Mesendoderm (in vitro differentiated cells): Measurements from ENCODE around the gene PFDN2.

ENCODE experiments used
- DNase-seq: peaks from one replicate; pipeline ENCODE4 v3.0.0; 2013
- H2AK5ac ChIP-seq: 2 replicates; pipeline ENCODE4 v1.6.1; 2013; ENCODE audit warnings: low read length, inconsistent platforms
- H2BK120ac ChIP-seq: 2 replicates; pipeline ENCODE4 v1.6.1; 2013; ENCODE audit warnings: low read depth, mild to moderate bottlenecking, low read length, moderate library complexity, mixed read lengths
- H2BK15ac ChIP-seq: replicated peaks from 2 replicates; pipeline ENCODE4 v1.6.1; 2013; ENCODE audit warnings: low read depth, mild to moderate bottlenecking, moderate library complexity
- H2BK5ac ChIP-seq: 2 replicates; pipeline ENCODE4 v1.6.1; 2013; ENCODE audit warnings: low read length, inconsistent platforms
- H3K18ac ChIP-seq: 2 replicates; pipeline ENCODE4 v1.6.1; 2013; ENCODE audit warnings: mild to moderate bottlenecking, low read length, mixed read lengths
- H3K23ac ChIP-seq: one replicate; pipeline ENCODE4 v1.6.1; 2013; ENCODE audit warnings: low read length
- H3K27ac ChIP-seq: 2 replicates; pipeline ENCODE4 v1.5.1; 2013; ENCODE audit warnings: low read depth, mild to moderate bottlenecking, inconsistent platforms, low read length, moderate library complexity
- H3K27me3 ChIP-seq: 2 replicates; pipeline ENCODE4 v1.6.1; 2013; ENCODE audit warnings: low read length, control low read depth, mild to moderate bottlenecking, inconsistent platforms; ENCODE audit not compliant: insufficient read depth, poor library complexity
- H3K36me3 ChIP-seq: 2 replicates; pipeline ENCODE4 v1.6.1; 2013; ENCODE audit warnings: low read length, inconsistent platforms; ENCODE audit not compliant: control insufficient read depth, insufficient read depth
- H3K4ac ChIP-seq: one replicate; pipeline ENCODE4 v1.6.1; 2013; ENCODE audit warnings: low read depth, mild to moderate bottlenecking, low read length, moderate library complexity
- H3K4me1 ChIP-seq: 2 replicates; pipeline ENCODE4 v1.6.1; 2013; ENCODE audit warnings: low read depth, low read length, inconsistent platforms; ENCODE audit not compliant: control insufficient read depth
- H3K4me2 ChIP-seq: 2 replicates; pipeline ENCODE4 v1.6.1; 2013; ENCODE audit warnings: low read length
- H3K4me3 ChIP-seq: 2 replicates; pipeline ENCODE4 v1.5.1; 2013; ENCODE audit warnings: mild to moderate bottlenecking, low read length
- H3K56ac ChIP-seq: one replicate; pipeline ENCODE4 v1.6.1; 2013; ENCODE audit warnings: low read length
- H3K79me1 ChIP-seq: 2 replicates; pipeline ENCODE4 v1.6.1; 2013; ENCODE audit warnings: low read length, inconsistent platforms
- H3K79me2 ChIP-seq: 2 replicates; pipeline ENCODE4 v1.6.1; 2013; ENCODE audit warnings: mild to moderate bottlenecking, low read length; ENCODE audit not compliant: control insufficient read depth, insufficient read depth
- H3K9ac ChIP-seq: 2 replicates; pipeline ENCODE4 v1.6.1; 2013; ENCODE audit warnings: low read length, inconsistent platforms
- H4K5ac ChIP-seq: one replicate; pipeline ENCODE4 v1.6.1; 2013; ENCODE audit warnings: low read length
- H4K8ac ChIP-seq: one replicate; pipeline ENCODE4 v1.6.1; 2013; ENCODE audit warnings: low read depth, mild to moderate bottlenecking, control low read depth, low read length, moderate library complexity
- WGBS: extraction: QIAGEN DNeasy Blood & Tissue Kit; methylation state at CpG from one replicate; pipeline ENCODE4 v1.1.7; 2013; ENCODE audit warnings: low lambda C conversion rate, missing lambda C conversion rate; ENCODE audit not compliant: insufficient coverage; ENCODE audit errors: extremely low coverage; 5-methylcytosine and 5-hydroxymethylcytosine counted together

The PFDN2 gene

DNA sequence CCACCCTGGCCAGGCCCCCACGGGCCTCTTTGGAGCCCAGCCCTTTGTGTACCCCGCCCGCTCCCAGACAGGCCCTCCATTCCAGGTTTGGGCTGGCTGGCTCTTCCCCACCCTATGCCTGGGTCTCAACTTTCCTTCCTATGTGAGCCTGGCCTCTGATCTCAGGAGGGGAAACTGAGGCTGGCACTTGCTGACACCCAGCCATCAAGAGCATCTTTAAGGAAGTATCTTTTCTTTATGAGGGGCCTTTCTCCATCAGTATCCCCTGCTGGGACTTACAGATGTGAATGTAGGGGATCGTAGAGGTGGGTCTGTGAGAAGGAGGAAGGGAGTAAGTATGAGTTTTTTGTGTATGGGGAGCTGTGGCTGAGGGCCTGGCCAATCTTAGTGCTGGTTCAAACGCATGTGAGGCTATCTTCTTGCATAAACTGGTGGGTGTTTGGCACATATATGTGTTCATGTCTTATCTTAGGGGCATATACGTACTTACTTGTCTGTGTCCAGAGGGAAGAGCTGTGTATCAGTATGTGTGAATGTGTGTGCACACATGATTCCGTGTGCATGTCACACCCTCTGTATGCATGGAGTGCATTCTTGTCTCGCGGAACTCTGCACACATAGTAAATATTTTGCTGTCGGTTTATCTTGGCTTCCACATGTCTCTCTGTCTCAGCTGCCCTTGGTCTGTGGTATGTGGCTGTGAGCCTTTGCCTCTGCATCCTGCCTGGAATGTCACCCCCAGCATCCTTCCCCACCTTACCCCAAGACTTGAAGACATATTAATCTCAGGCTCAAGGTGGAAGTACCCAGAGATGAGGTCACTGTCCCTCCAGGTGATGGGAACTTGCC lies 33.9 kb downstream of the PFDN2 start:
- Histone ChIP-seq H4K8ac (no peak overlapping the region), H3K4me3 (no peak overlapping the region), H4K5ac (no peak overlapping the region), H3K4me1 (peaks cover 8% of the 10 kb centered on the region), H3K27me3 (no peaks in the 10 kb centered on the region), H3K56ac (no peak overlapping the region), H3K9ac (no peak overlapping the region), H3K36me3 (no peaks in the 10 kb centered on the region), H2AK5ac (peak overlapping the region; percentile 17), H3K4ac (no peak overlapping the region), H2BK120ac (no peak overlapping the region), H3K79me2 (no peaks in the 10 kb centered on the region), H2BK15ac (no peak overlapping the region), H3K18ac (no peak overlapping the region), H3K27ac (no peak overlapping the region), H2BK5ac (no peak overlapping the region), H3K79me1 (no peaks in the 10 kb centered on the region), H3K4me2 (no peak overlapping the region), H3K23ac (no peak overlapping the region)
- no CpG with 5 or more reads among the region's 10 CpGs for WGBS
- peak; percentile 50 for DNase-seq

DNA sequence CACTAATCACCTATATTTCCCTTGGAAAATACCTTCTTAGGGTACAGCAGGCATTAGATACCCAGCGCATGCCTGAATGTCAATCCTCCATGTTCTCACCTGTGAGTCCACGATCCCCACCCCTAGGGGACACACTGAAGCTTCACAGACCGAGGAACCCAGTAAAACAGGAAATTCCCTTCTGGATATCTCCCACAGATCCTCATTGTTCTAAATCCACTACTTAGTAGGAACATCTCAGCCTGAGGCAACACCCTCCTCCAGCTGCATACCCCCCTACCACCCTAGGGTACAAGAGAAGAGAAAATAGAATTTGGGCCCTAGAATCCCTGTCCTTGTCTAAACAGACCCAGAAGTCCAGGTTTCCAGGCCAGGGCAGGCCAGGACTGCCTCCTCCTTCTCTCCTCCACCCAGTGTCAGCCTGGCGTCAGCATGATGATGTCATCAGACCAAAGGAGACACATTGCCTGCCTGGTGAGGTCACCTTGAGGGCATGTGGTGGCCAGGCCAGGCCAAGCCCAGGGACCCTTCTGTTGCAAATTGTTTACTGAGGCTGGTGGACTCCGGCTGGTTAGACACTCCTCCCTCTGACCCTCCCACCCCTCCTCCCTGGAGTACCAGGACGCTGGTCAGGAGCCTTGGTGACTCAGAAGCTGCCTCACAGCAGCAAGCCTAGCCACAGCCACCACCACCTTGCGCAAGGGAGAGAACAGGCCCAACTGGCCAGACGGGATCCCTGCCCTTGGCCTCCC lies 34.7 kb downstream of the PFDN2 start:
- Histone ChIP-seq H3K18ac (no peak overlapping the region), H2BK15ac (no peak overlapping the region), H3K56ac (peak overlapping the region; percentile 27), H3K27me3 (no peaks in the 10 kb centered on the region), H2BK120ac (no peak overlapping the region), H3K27ac (no peak overlapping the region), H3K36me3 (no peaks in the 10 kb centered on the region), H3K4me1 (peaks cover 8% of the 10 kb centered on the region), H3K4ac (no peak overlapping the region), H3K23ac (no peak overlapping the region), H3K4me2 (no peak overlapping the region), H2AK5ac (no peak overlapping the region), H2BK5ac (no peak overlapping the region), H4K5ac (no peak overlapping the region), H3K79me1 (no peaks in the 10 kb centered on the region), H3K4me3 (no peak overlapping the region), H3K79me2 (no peaks in the 10 kb centered on the region), H4K8ac (no peak overlapping the region), H3K9ac (no peak overlapping the region)
- no CpG with 5 or more reads among the region's 8 CpGs for WGBS
- DNase-seq: peak; percentile 93

DNA sequence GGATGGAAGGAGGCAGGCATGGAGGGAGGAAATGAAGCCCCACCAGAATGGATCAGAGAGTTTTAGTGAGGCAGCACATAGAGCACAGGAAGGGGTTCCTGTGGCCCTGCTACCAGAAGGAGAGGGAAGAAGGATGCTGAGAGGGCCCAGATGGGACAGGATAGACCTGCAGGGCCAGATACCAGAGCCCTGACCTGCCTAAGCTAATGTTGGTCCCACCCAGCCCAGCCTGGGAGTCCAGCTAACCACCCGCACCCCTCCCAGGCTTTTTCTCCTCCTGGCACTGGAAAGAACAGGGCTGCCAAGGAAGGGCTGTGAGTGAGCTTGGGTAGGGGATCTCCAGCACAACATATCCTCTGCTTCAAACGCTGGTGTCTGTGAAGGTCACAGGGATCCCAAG lies 35.4 kb downstream of the PFDN2 start:
- Histone ChIP-seq H2AK5ac (no peak overlapping the region), H3K27ac (no peak overlapping the region), H2BK5ac (no peak overlapping the region), H3K79me1 (no peaks in the 10 kb centered on the region), H3K18ac (no peak overlapping the region), H3K4me3 (no peak overlapping the region), H3K56ac (no peak overlapping the region), H2BK120ac (no peak overlapping the region), H4K8ac (no peak overlapping the region), H3K4me2 (no peak overlapping the region), H3K9ac (no peak overlapping the region), H3K79me2 (no peaks in the 10 kb centered on the region), H3K4me1 (peaks cover 8% of the 10 kb centered on the region), H4K5ac (no peak overlapping the region), H3K4ac (no peak overlapping the region), H3K27me3 (no peaks in the 10 kb centered on the region), H3K23ac (no peak overlapping the region), H2BK15ac (no peak overlapping the region), H3K36me3 (no peaks in the 10 kb centered on the region)
- DNase-seq: no peak
- WGBS: no CpG with 5 or more reads among the region's 2 CpGs

DNA sequence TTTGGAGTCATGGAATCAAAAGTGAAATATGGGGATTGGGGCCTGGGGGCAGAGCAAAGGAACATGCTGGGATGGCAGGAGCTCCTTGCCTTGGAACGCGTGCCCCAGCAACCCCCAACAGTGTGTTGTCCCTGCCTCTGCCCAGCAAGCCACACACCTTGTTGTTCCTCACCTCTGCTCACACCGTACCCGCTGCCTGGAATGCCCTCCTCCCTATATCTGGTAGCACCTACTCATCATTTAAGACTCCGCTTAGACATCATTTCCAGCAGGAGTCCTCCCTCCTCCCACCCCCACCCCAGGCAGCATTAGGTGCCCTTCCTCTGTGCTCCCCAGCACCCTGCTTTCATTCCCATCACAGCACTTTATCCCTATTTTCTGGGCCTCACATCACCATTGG lies 36.3 kb downstream of the PFDN2 start:
- no peak overlapping the region for H2AK5ac ChIP-seq
- no peak overlapping the region for H2BK5ac ChIP-seq
- H3K56ac ChIP-seq: no peak overlapping the region
- H3K4me2 ChIP-seq: no peak overlapping the region
- H3K36me3 ChIP-seq: no peaks in the 10 kb centered on the region
- no peak overlapping the region for H3K4ac ChIP-seq
- no peak overlapping the region for H3K18ac ChIP-seq
- H3K79me2 ChIP-seq: no peaks in the 10 kb centered on the region
- H3K4me3 ChIP-seq: no peak overlapping the region
- no peak for DNase-seq
- H3K9ac ChIP-seq: no peak overlapping the region
- H4K5ac ChIP-seq: no peak overlapping the region
- no peak overlapping the region for H2BK120ac ChIP-seq
- no peak overlapping the region for H3K23ac ChIP-seq
- no peaks in the 10 kb centered on the region for H3K79me1 ChIP-seq
- H3K27ac ChIP-seq: no peak overlapping the region
- H3K4me1 ChIP-seq: peaks cover 8% of the 10 kb centered on the region
- H2BK15ac ChIP-seq: no peak overlapping the region
- WGBS: no CpG with 5 or more reads among the region's 5 CpGs
- H3K27me3 ChIP-seq: no peaks in the 10 kb centered on the region
- H4K8ac ChIP-seq: no peak overlapping the region

DNA sequence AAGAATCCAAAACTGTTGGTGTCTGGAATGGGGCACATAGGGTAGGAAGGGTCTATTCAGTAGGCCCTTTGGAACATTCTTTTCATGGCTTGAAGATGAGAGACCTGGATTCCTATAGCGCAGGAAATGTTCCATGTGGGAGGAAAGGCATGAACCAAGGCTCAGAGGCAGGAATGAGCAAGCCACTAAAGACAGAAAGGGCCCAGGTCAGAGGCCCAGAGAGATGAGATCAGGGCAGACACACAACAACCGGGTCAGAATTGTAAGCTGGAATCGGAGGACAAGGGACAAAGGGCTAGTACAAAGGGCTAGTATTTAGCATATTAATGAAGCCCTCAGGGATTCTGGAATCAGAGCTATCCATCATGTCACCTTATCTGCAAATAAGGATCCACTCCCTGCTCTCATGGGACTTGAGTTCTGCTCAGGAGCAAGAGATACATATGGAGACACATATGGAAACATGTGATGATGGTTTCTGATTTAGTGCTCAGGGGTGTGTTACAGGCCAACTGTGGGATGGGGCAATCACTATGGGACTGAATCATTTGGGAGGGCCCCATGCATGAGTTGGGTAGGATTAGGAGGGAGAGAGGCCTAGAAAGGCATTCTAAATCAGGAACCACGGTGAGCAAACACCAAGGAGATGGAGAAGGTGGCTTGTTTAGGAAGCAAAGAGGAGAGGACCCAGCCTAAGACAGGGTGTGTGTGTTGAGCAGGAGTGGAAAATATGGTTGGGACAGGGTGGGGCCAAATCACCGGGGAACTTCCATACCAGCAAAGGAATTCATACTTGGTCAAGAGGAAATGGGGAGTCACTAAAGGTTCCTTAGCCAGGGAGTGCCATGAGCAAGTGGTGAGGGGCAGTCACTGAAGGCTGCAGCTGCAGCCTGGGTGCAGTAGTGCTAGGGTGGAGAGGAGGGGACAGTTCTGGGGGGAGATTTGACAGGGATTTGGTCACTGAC lies 37.1 kb downstream of the PFDN2 start:
- Histone ChIP-seq H3K27me3 (no peaks in the 10 kb centered on the region), H3K56ac (no peak overlapping the region), H3K4me3 (no peak overlapping the region), H3K79me2 (no peaks in the 10 kb centered on the region), H3K23ac (peak overlapping the region; percentile 9), H3K27ac (no peak overlapping the region), H2AK5ac (no peak overlapping the region), H3K4me1 (peaks cover 8% of the 10 kb centered on the region), H4K8ac (no peak overlapping the region), H4K5ac (no peak overlapping the region), H3K4me2 (no peak overlapping the region), H2BK5ac (no peak overlapping the region), H3K36me3 (no peaks in the 10 kb centered on the region), H3K4ac (no peak overlapping the region), H3K9ac (no peak overlapping the region), H3K18ac (no peak overlapping the region), H3K79me1 (no peaks in the 10 kb centered on the region), H2BK15ac (no peak overlapping the region), H2BK120ac (no peak overlapping the region)
- no CpG with 5 or more reads among the region's 5 CpGs for WGBS
- no peak for DNase-seq
